Measurements from ENCODE around the gene CLMN. TPM values are rescaled to one million over a fixed set of nuclear protein-coding genes. Genes with fewer than 3 reads are reported as not detected.

CLMN gene
- total RNA-seq, 1 donor from 2014 or later = 6.0 TPM

DNA sequence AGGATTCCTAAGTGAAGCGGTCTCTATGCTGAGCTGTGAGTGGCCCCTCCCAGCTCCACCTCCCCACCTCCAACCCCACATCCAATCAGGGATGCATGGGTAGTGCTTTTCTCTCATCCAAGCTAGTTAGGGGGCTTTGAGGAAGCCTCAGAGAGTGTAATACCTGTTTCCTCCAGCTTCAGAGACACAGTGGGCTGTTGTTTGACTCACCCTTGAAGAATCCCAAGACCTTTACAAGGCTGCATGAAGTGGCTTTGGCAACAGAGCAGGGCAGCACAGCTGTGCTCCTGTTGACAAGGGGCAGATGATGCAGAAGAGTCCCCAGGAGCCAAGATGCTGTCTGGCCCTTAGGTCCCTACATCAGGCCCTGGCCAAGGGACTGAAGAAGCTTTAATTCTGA lies 27.1 kb upstream of the CLMN start:
- intact Hi-C loops (cut with DNase I) = no loop called here
- DNase-seq (ENCODE audit: low spot score) = peak; percentile 55

DNA sequence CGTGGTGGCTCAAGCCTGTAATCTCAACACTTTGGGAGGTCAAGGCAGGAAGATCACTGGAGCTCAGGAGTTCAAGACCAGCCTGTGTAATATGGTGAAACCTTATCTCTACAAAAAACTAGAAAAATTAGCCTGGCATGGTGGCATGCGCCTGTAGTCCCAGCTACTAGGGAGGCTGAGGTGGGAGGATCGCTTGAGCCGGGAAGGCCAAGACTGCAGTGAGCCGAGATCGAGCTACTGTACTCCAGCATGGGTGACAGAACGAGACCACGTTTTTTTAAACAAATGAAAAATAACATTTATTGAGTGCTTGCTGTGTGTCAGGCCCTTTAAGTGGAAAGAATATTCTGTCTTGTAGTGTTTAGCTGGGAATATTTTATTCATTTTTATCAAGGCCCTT lies 26.6 kb upstream of the CLMN start:
- peak; percentile 71 for DNase-seq (ENCODE audit: low spot score)
- intact Hi-C loops (cut with DNase I) = no loop called here

DNA sequence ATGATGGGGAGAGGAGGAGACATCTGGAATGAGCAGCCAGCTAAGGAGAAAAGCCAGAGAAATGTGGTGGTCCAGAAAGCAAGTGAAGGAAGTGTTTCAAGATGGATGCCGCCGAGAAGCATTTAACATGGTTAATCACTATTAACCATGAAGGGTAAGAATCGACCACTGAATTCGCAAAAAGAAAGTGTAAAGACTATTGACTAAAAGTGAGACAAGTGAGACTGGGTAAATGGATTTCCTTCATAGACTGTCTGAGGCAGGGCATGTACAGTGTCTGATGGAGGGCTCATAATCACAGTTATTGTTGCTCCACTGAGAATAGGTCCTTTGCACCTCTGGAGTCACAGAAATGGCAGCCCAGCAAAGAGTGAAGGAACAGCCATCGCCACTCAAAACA lies 25.3 kb upstream of the CLMN start:
- DNase-seq (ENCODE audit: low spot score) = no peak
- intact Hi-C loops (cut with DNase I) = no loop called here

DNA sequence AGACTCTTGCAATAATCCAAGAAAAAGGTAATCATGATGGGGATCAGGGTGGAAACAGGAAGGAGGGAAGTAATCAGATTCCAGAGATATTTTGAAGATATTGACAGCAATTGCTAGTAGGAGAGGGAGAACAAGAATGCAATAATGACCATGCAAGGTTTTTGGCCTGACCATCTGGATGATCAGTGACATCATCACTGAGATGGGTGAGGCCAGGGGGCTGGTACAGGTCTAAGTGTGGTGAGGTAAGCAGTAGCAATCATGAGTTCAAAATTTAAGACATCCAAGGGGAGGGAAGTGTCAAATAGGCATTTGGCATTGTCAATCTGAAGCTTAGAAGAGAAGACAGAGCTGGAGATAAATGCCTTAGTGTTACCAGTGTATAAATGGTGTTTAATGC lies 24.8 kb upstream of the CLMN start:
- DNase-seq (ENCODE audit: low spot score) = peak; percentile 14
- intact Hi-C loops (cut with DNase I) = no loop called here

DNA sequence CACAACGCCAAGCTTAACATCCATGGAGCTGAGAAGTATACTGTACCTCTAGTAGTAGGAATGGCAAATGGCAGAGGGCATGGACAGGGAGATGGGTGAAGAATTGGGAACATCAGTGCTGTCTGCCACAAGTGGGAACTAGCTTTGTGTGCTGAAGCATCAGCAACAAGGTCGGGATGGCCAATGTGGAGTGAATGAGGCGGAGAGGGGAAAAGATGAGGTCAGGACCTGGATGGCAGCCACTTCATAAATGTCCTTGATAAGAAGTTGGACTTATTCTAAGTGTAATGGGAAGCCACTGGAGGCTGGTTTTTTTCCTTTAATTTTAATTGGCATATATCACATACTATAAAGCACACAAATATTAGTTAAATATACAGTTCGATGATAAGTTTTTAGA lies 21.9 kb upstream of the CLMN start:
- no peak for DNase-seq (ENCODE audit: low spot score)
- intact Hi-C loops (cut with DNase I) = no loop called here

DNA sequence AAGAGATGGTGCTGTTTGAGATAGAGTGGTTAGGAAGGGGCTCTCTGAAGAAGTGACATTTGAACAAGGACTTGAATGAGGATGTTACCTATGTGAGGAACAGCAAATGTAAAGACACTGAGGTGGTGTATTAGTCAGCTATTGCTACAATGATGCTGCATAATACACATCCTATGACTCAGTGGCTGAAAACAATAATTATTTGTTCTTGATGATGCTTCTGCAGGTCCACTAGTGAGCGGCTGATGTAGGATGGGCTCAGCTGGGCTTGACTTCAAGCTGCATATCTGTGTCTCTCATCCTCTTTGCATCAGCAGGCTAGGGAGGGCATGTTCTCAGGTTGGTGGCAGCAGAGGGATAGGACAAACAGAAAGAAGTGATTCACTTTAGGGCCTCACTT lies 21.4 kb upstream of the CLMN start:
- intact Hi-C loops (cut with DNase I) = no loop called here
- peak; percentile 64 for DNase-seq (ENCODE audit: low spot score)

DNA sequence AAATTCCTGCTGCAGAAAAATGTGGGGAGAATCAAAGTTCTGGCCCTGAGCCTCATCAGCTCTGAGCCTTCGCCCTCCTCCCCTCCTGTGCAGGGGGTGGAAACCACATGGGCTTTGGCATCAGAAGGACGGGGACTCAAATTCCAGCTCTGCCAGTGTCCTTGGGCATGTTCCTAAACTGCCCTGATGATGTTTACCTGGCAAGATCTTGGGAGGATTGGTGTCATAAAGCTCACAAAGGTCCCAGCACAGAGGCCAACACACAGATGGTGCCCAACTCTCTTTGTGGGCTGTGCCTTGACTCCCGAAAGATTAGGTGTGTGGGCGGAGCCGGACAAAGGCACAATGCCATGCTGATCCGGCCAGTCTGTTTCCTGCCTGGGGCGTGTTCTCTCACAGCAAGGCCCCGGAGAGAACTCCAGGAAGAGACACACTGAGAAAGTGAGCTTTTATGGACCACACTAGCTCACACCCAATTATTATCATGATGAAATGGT lies 20.5 kb upstream of the CLMN start:
- intact Hi-C loops (cut with DNase I) = no loop called here

DNA sequence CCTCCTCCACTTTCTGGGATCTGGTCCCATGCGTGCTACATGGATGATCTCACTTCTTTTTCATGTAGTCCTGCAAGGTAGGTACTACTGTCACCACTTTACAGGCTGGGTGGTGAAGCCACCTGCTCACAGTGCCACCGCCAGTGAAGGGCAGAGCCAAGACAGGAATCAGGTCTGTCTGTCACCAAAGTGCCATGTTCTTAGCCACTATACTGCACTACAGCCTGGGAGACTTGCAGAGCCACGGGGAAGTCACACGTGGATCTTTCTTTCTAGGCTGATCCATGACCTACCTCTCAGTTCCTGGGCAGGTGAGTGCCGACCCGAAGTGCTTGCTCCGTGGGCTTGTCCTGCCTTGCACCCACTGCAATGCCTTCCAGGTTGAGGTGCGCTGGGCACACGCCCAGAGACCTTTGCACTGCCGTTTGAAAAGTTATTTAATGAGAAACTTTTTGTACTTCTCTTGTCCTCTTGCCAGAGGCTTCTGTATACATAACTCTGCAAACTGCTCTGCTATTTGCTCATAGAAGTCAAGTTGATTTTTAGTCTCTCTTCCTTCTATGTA lies 19.7 kb upstream of the CLMN start:
- DNase-seq (ENCODE audit: low spot score) = peak; percentile 58
- intact Hi-C loops (cut with DNase I) = no loop called here

More for the DNA sequence above, 20.5 kb upstream of the CLMN start:
- peak; percentile 58 for DNase-seq (ENCODE audit: low spot score)

DNA sequence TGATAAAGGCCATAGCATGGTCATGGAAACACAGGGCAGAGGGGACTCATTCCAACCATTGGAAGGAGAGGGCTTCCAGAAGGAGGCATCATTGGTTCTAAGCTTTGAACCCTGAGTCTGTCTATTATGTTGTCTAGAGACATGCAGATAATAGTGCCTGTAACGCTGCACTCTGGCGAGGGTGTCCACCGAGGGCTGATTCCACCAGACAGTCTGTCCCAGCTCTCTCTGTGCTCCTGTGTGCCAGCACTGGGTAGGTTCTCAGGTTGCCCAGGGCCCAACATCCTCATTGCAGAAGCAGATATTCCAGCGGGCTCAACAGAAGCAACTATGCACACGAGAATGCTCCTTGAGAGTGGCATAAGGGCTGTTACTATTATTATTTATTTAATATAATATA lies 18.7 kb upstream of the CLMN start:
- DNase-seq (ENCODE audit: low spot score) = peak; percentile 57
- intact Hi-C loops (cut with DNase I) = no loop called here

DNA sequence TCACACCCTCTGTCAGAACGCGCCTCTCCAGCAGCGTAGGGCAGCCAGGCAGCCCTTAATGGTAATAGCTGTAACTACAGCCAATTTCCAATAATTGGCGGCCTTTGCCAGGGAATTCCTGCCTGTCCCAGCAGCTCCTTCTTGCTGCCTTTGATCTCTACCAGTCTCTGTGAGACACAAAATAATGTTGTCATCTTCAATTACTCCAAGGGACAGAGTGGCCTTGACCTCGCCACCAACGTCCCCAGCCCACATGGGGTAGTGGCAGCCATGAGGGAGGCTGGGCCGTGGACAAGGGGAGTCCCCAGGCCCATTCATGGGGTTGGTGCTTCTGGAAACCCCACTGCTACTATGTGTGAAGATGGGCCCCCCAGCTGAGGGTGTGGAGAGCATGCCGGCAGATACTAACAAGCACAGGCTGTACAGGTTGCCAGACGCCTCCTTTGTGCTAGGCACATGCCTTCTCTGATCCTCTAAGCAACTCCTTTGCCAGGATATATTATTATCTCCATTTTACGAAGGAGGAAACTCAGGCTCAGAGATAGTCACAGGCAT lies 17.4 kb upstream of the CLMN start:
- intact Hi-C loops (cut with DNase I) = no loop called here
- peak; percentile 58 for DNase-seq (ENCODE audit: low spot score)

DNA sequence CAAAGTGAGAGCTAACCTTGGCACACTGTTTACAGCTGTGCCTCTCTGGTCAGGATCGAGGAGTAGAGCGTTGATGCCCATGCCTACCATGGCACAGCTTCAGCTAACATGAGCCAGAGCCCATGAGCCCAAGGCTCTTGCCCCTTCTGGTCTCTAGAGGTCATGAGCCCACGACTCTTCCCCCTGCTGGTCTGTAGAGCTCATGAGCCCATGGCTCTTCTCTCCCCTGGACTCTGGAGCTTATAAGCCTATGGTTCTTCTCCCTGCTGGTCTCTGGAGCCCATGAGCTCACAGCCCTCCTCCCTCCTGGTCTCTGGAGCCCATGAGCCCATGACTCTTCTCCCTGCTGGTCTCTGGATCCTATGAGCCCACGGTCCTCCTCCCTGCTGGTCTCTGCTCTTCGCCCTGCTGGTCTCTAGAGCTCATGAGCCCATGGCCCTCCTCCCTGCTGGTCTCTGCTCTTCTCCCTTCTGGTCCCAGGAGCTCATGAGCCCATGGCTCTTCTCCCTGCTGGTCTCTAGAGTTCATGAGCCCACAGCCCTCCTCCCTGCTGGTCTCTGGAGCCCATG lies 16.6 kb upstream of the CLMN start:
- DNase-seq (ENCODE audit: low spot score) = peak; percentile 39

DNA sequence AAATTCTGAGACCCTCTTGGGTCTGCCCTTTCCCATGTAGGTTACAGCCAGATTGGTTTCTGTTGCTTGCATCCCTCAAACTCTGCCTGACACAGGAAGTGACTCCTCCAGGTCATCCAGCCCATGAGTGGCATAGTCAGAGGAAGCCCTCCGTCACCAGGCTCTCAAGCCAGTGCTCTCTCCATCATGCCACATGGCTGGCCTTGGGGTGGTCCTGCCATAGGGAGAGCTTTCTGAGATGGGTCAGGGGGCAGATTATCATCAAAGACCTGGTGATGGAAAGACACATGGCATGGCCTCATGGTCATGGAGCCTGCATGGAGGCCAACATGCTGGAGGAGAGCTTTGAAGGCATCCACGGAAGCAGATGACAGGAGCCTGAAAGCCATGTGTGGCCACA lies 15.4 kb upstream of the CLMN start:
- peak; percentile 73 for DNase-seq (ENCODE audit: low spot score)
- intact Hi-C loops (cut with DNase I) = no loop called here

More for the DNA sequence above, 16.6 kb upstream of the CLMN start:
- intact Hi-C loops (cut with DNase I) = no loop called here

DNA sequence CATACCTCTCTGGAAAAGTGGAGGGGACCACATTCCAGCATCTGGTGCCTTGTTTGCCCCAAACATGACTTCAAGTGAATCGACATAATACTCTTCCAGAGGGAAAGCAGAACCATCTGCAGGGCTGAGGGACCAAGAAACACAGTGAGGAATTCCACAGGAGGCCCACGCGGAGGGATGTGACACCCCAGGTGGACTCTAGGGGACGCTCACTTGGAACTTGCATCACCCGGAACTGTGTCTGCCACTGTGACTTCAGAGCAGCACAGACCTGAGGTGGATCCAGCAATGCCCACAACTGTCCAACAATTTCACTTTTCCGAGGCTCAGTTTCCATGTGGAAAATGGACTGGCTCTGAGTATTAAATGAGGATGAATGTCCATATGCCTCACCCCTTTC lies 14.3 kb upstream of the CLMN start:
- intact Hi-C loops (cut with DNase I) = no loop called here
- peak; percentile 10 for DNase-seq (ENCODE audit: low spot score)

DNA sequence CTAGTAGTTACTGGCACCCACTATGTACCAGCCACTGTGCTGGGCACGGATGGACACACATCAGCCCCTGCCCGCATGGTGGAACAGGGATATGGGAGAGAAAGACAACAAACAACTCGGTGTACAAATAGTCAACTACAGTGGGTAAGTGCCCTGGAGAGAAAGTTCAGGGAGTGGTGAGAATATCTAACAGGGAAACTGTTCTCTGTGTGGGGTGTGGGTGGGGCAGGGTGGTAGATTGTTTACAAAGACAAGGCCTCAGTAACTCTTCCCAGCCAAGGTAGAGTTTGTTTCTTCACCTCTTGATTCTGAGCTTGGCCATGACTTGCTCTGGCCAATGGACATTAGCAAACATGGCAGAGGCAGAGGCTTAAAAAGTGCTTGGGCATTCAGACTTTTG lies 12.9 kb upstream of the CLMN start:
- intact Hi-C loops (cut with DNase I) = no loop called here
- DNase-seq (ENCODE audit: low spot score) = no peak

DNA sequence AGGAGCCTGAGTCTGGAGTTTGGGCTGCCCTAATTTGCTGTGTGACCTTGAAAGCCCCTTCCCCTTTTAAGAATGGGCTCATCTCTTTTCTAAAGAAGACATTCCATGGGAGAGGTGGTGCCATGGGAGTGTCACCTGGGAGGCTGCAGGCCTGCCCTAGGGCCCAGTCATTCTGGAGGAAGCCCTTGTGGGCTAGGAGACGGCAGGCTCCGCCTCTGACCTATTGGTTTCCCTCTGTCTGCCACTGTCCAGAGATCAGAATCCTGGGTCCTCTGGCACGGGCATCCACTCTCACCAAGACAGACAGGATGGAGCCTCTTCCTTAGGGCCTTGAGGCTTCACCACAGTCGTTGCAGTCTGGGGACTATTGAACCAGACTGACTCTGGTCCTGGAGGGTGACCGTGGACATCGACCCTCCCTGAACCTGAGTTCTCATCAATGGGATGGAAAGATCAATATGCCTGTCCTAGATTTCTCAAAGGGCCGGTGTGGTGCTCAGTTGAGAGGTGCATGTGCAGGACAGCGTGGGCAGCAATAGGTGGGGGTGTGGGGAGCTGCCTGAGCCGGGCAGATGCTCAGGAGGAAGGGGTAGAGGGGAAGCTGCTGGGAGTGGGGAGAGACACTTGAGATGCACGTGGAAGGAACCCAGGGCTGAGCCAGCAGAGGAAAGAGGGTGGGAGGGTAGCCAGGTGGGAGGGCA lies 12.2 kb upstream of the CLMN start:
- intact Hi-C loops (cut with DNase I) = no loop called here
- DNase-seq (ENCODE audit: low spot score) = peak; percentile 67

DNA sequence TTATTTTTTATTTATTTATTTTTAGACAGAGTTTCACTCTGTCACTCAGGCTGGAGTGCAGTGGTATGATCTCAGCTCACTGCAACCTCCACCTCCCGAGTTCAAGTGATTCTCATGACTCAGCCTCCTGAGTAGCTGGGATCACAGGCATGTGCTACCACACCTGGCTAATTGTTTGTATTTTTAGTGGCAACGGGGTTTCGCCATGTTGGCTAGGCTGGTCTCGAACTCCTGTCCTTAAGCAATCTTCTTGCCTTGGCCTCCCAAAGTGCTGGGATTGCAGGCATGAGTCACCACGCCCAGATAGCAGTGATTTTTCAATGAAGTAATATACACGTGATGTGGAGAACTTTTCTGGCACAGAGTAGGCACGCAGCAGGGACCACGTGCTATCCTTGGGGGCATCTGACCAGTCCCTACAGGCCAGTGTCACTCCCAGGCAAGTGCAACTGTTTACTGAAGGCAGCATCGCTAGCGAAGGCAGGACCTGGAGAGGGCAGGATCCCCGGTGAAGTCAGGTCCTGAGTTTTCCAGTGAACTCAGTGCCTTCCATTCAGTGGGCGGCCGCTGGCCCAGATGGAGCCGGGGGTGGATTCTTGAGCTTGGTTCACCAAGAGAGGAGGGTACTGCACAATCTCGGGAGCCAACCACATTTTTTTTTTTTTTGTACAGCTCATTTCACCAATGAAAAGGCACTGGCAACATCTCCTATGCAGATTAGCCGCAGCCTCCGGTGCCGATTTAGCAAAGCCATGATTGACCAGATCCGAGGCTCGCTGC lies 11.1 kb upstream of the CLMN start:
- peak; percentile 53 for DNase-seq (ENCODE audit: low spot score)
- intact Hi-C loops (cut with DNase I) = no loop called here

DNA sequence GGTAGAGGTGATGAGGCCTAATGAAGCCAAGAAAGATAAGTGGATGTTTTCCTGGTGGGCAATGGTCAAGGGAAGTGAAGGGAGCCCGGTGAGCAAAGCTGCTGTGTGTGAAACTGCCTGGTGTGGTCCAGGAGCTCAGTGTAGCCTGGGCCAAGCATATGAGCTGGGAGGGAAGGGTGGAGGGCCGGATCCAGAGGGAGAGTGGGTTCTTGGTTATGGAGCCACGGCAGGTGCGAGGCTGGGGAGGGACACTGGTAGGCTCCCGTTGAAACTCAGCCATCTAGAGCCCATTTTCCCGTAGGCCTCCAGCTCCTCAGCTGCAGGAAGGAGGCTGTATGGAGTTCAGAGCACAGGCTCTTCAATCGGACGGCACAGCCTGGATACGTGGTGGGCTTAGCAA lies 10.2 kb upstream of the CLMN start:
- peak; percentile 59 for DNase-seq (ENCODE audit: low spot score)
- intact Hi-C loops (cut with DNase I) = no loop called here

DNA sequence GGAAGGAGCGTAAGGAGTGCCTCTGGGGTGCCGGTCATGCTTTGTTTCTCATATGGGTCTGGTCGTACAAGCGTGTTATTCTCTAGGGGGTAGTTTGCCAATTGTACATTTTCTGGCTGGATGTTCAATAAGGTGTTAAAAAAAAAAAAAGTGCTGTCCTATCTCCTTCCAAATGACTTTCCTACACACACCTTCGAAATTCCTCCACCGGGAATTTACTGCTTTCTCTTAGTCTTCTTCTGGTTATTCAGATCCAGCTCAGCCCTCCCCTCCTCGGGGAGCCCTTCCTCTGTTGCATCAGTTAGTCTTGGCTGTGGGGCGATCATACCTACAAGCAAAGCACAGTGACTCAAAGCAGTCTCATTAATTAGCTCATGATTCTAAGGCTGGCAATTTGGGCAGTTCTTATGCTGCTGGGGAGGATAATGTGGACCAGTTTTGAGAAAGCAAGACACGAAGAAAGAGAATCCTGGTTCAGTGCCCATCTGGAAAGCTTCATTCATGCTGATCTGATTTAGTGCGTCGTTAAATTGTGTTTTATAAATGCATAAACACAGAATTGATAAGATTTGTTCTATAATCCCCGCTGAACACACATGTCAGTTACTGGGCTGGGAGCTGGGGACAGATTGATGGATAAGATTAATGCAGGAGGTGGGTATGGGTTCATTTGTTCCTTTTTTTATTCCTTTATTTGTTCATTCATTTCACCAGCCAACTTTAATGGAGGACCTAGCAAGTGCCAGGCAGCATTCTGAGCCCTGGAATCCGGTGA lies 9.2 kb upstream of the CLMN start:
- intact Hi-C loops (cut with DNase I) = no loop called here

DNA sequence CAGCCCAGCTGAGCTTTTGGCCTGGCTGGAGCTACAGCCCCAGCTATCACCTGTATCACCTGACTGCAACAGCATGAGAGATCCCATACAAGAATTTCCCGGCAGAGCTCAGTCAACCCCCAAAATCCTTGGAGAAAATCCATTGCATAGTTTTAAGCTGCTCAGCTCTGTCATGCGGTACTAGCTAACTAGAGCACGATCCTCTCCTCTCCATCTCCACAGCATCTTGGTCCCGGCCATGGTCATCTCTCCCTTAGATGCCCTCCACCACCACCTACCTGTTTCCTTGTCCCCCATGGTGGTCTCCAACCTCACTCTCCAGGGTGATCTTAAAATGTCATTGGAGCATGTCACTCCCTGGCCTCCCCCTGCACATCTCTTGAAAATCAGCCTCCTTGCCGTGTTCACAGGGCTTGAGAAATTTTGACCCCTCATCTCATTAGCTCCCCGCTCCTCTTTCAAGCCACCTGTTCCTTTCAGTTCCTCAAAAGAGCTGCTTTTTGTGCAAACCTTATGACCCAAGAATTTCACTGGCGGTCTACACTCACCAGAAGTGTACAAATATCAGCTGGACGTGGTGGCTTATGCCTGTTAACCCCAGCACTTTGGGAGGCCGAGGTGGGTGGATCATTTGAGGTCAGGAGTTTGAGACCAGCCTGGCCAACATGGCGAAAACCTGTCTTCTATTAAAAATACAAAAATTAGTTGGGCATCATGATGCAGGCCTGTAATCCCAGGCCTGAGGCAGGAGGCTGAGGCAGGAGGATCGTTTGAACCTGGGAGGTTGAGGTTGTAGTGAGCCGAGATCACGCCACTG lies 8.1 kb upstream of the CLMN start:
- no peak for DNase-seq (ENCODE audit: low spot score)
- intact Hi-C loops (cut with DNase I) = no loop called here

More for the DNA sequence above, 9.2 kb upstream of the CLMN start:
- peak; percentile 33 for DNase-seq (ENCODE audit: low spot score)
